Left lung (tissue), 10 donors: ENCODE results near the gene GPC2. TPM values are rescaled to one million over a fixed set of nuclear protein-coding genes. Genes with fewer than 3 reads are reported as not detected.

ENCODE experiments used
- ATAC-seq: fragments of 200-7000 bp; cut with Tn5 transposase; one replicate; pipeline ENCODE4 v1.9.1; 2020; ENCODE audit warnings: moderate library complexity
- DNase-seq, 4 donors: peaks; one replicate each; pipeline ENCODE4 v3.0.0-alpha.2; 2013 to 2020
- H3K27ac ChIP-seq, 2 donors: fragments of 200-600 bp; sonication (generic) in 1 of 2; one replicate each; pipeline versions ENCODE4 v1.5.0 to v1.8.0; 2020 to 2021
- H3K27me3 ChIP-seq, 2 donors: fragments of 200-600 bp; sonication (generic) in 1 of 2; one replicate each; pipeline versions ENCODE4 v1.5.0 to v1.8.0; 2020 to 2021
- H3K36me3 ChIP-seq, 2 donors: fragments of 200-600 bp; sonication (generic) in 1 of 2; one replicate each; pipeline versions ENCODE4 v1.5.0 to v1.8.0; 2020 to 2021
- H3K4me1 ChIP-seq, 2 donors: fragments of 200-600 bp; one replicate each; pipeline ENCODE4 v1.8.0; 2021
- H3K4me3 ChIP-seq, 2 donors: fragments of 200-600 bp; sonication (generic) in 1 of 2; one replicate each; pipeline versions ENCODE4 v1.5.0 to v1.8.0; 2020 to 2021; ENCODE audit warnings: mild to moderate bottlenecking in 1 of 2
- H3K9me3 ChIP-seq, 2 donors: fragments of 200-600 bp; sonication (generic) in 1 of 2; one replicate each; pipeline versions ENCODE4 v1.5.0 to v1.8.0; 2020 to 2021
- intact Hi-C, 2 donors: fragments of 100-400 bp; cut with DNase I; formaldehyde crosslinking; loops; one replicate each; pipeline versions ENCODE4 v1.11.2 to v1.14.2; 2022
- polyA plus RNA-seq, 6 donors: library from polyadenylated mRNA; unstranded; fragments of 120-200 nt; gene quantifications; one replicate each; pipeline ENCODE4 v1.2.1, GENCODE V29; 2013; ENCODE audit not compliant: insufficient read length in 6 of 6
- total RNA-seq, 2 donors: library from RNA; stranded (reverse); fragmentation: NEBNext Ultra II Directional; extraction: Animal tissue kit (Norgen Biotek cat#: 25700); gene quantifications; one replicate each; pipeline ENCODE4 v1.2.1, GENCODE V29; 2021
- TF ChIP-seq, protein P1 (sequence below), 2 donors: fragments of 200-600 bp; sonication (generic) in 1 of 2; IDR thresholded peaks; one replicate each; pipeline versions ENCODE4 v1.5.0 to v1.8.0; 2021; ENCODE audit warnings: antibody characterized with exemption in 2 of 2
- donor health status: DM: no; HTN: yes; CAD: no.
- donor health status: DM: no; HTN: no; CAD: no.

GPC2 gene
- total and polyA plus RNA-seq, 8 donors = 2.5 to 17.0 (median 10.2) TPM

DNA sequence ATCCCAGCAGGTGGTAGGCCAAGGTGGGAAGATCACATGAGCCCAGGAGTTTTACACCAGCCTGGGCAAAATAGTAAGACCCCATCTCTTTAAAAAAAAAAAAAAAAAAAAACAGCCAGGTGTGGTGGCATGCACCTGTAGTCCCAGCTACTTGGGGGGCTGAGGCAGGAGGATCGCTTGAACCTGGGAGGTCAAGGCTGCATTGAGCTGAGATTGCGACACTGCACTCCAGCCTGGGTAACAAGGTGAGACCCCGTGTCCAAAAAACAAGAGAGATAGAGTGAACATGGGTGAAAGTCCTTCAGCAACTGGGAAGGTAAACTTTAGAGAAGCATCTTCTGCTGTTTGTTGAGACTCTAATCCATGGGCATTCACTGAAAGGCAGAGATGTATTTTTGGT lies 34.7 kb downstream of the GPC2 start:
- ATAC-seq (no peak), DNase-seq (no peak)
- TF ChIP-seq, protein P1, sequence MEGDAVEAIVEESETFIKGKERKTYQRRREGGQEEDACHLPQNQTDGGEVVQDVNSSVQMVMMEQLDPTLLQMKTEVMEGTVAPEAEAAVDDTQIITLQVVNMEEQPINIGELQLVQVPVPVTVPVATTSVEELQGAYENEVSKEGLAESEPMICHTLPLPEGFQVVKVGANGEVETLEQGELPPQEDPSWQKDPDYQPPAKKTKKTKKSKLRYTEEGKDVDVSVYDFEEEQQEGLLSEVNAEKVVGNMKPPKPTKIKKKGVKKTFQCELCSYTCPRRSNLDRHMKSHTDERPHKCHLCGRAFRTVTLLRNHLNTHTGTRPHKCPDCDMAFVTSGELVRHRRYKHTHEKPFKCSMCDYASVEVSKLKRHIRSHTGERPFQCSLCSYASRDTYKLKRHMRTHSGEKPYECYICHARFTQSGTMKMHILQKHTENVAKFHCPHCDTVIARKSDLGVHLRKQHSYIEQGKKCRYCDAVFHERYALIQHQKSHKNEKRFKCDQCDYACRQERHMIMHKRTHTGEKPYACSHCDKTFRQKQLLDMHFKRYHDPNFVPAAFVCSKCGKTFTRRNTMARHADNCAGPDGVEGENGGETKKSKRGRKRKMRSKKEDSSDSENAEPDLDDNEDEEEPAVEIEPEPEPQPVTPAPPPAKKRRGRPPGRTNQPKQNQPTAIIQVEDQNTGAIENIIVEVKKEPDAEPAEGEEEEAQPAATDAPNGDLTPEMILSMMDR (IDR thresholded peaks at IDR 0.05) = no peak
- no peaks in the 10 kb centered on the region for H3K9me3 ChIP-seq
- no peak overlapping the region for H3K4me3 ChIP-seq
- no peaks in the 10 kb centered on the region for H3K27me3 ChIP-seq
- no peaks in the 10 kb centered on the region for H3K36me3 ChIP-seq
- H3K27ac ChIP-seq = no peak overlapping the region
- intact Hi-C loops = no loop called here
- peaks cover 0 to 15% of the 10 kb centered on the region in 2 donors for H3K4me1 ChIP-seq

DNA sequence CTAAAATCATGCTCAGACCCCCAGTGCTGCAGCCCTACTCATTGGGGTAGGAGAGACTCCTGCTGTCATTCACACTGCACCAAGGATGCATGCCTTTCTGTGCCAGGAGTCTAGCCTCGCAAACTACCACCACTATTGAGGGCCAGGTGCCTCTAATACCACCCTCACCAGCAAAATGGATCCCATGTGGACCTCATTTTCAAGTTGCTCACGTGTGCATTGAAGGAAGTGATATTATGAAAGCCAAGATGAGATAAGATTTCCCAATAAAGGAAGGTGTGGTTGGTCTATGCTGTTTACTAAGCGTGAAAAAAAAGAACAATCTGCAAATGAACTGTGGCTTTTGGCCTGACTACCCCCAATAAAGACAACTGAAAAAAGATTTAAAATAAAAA lies 35.6 kb downstream of the GPC2 start:
- intact Hi-C loops = no loop called here
- Histone ChIP-seq H3K27me3 (no peaks in the 10 kb centered on the region), H3K9me3 (no peaks in the 10 kb centered on the region), H3K27ac (peak overlapping the region in 1 of 2 donors; percentile 5), H3K4me1 (peaks cover 0 to 15% of the 10 kb centered on the region in 2 donors), H3K4me3 (no peak overlapping the region), H3K36me3 (no peaks in the 10 kb centered on the region)
- TF ChIP-seq, protein P1 (IDR thresholded peaks at IDR 0.05) = no peak
- DNase-seq (no peak), ATAC-seq (no peak)

DNA sequence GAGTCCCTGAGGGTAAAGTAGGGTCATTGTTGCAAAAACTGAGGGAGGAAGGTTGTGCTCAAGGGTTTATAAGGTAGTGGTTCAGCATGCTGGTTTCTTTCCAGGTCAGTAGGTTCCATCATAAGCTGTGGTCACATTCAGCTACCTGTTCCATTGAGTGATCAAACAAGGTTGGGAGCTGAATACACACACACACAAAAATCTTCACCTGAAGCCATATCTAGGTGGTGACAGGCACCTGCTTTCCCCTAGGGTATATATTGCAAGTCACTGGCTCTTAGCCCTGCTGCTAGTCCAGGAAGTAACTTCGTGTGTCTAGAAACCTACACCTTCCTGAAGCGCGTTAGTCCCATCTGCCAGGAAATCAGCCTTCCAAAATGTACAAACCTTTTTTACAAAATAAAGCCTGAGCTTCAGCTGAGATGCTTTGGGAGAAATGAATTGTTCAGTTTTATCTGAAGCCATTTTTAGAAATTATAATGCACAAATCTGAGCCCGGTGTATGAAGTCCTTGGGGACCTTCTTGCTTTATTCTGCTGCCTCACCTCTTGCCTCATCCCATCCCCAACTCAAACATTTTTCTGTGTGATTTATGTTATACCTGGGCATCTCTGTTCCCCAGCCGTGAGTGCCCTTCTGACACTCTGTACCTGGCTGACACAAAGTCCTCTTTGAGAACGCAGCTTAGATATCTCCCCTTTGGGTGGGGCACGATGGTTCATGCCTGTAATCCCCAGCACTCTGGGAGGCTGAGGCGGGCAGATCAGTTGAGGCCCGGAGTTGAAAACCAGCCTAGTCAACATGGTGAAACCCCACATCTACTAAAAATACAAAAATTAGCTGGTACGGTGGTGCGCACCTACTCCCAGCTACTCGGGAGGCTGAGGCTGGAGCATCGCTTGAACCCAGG lies 39.1 kb downstream of the GPC2 start:
- intact Hi-C loops = loop anchor here in 1 of 2 donors (5.0 kb wide), 1 partner anchor 84 kb away; no protein-coding TSS in a partner anchor
- Histone ChIP-seq H3K4me1 (peaks cover 0 to 15% of the 10 kb centered on the region in 2 donors), H3K9me3 (no peaks in the 10 kb centered on the region), H3K4me3 (no peak overlapping the region), H3K27ac (no peak overlapping the region), H3K36me3 (no peaks in the 10 kb centered on the region), H3K27me3 (no peaks in the 10 kb centered on the region)
- TF ChIP-seq, protein P1 (IDR thresholded peaks at IDR 0.05) = no peak
- DNase-seq (no peak), ATAC-seq (no peak)

DNA sequence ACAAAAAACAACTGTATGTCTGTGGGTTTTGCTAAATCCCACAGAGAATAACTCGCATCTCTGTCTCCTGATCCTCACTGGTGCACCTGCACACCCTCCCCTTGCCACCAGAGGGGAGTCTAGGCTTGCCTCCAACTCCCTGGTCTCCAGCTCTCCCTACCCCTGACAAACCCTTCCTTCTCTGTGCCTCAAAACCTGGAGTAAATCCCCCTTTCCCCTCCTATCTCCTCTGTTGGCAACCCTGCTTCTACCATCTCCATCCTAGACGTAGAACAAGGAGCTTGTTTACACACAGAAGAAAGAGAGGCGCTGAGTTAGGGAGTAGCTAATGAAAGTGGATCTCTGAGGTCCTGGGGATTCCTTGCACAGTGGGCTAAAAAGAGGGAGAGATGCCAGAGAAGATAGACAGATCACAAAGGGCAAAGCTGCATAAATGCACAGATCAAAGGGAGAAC lies 44.5 kb downstream of the GPC2 start:
- intact Hi-C loops = no loop called here
- DNase-seq (peak in 3 of 4 donors; percentile 33 to 71 (median 63)), ATAC-seq (peak; percentile 84)
- H3K4me3 ChIP-seq = no peak overlapping the region
- H3K27me3 ChIP-seq = no peaks in the 10 kb centered on the region
- no peaks in the 10 kb centered on the region for H3K36me3 ChIP-seq
- no peaks in the 10 kb centered on the region for H3K9me3 ChIP-seq
- H3K27ac ChIP-seq = no peak overlapping the region
- peaks cover 5 to 15% of the 10 kb centered on the region in 2 donors for H3K4me1 ChIP-seq
- TF ChIP-seq, protein P1 (IDR thresholded peaks at IDR 0.05) = peak; percentile 63 to 81

DNA sequence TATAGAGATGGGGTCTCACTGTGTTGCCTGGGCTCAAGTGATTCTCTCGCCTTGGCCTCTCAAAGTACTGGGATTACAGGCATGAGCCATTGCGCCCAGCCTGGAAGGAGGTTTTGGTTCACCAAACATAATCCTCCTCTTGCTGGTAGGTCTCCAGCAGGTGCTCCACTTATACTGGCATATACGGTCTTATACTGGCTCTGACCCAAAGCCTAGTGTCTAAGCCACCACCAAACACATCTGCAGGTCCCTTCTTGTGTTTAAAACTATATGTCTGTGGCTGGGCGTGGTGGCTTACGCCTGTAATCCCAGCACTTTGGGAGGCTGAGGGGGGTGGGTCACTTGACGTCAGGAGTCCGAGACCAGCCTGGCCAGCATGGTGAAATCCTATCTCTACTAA lies 45.1 kb downstream of the GPC2 start:
- peaks cover 5 to 17% of the 10 kb centered on the region in 2 donors for H3K4me1 ChIP-seq
- no peak overlapping the region for H3K27ac ChIP-seq
- DNase-seq (no peak), ATAC-seq (no peak)
- intact Hi-C loops = no loop called here
- no peaks in the 10 kb centered on the region for H3K9me3 ChIP-seq
- TF ChIP-seq, protein P1 (IDR thresholded peaks at IDR 0.05) = no peak
- no peaks in the 10 kb centered on the region for H3K27me3 ChIP-seq
- H3K36me3 ChIP-seq = no peaks in the 10 kb centered on the region
- H3K4me3 ChIP-seq = no peak overlapping the region
